ENCODE measurements around the gene ZNF226. TPM values are rescaled to one million over a fixed set of nuclear protein-coding genes. Genes with fewer than 3 reads are reported as not detected.

Gene ZNF226
- total RNA-seq, 1 experiment from 2014 or later = 18.0 TPM

Other genes with a start within 250 kb of the ZNF226 start
- 14.2 and 14.4 TPM in 2 replicates for gene ZNF45, start 229.8 kb upstream of the ZNF226 start, total RNA-seq (2014; rRNA removed; shearing (Covaris generic))
- 7.5 and 8.5 TPM in 2 replicates for gene ZNF221, start 213.9 kb upstream of the ZNF226 start, total RNA-seq (2014; rRNA removed; shearing (Covaris generic))
- gene ZNF155, start 180.9 kb upstream of the ZNF226 start, total RNA-seq (2014; rRNA removed; shearing (Covaris generic)) = 6.8 and 8.1 TPM in 2 replicates
- 6.0 and 6.5 TPM in 2 replicates for gene ZNF230, start 162.1 kb upstream of the ZNF226 start, total RNA-seq (2014; rRNA removed; shearing (Covaris generic))
- gene ZNF222, start 139.7 kb upstream of the ZNF226 start, total RNA-seq (2014; rRNA removed; shearing (Covaris generic)) = 6.9 and 9.2 TPM in 2 replicates
- 5.9 and 6.3 TPM in 2 replicates for gene ZNF223, start 113.1 kb upstream of the ZNF226 start, total RNA-seq (2014; rRNA removed; shearing (Covaris generic))
- gene ZNF284, start 92.9 kb upstream of the ZNF226 start, total RNA-seq (2014; rRNA removed; shearing (Covaris generic)) = 4.0 and 4.7 TPM in 2 replicates
- gene ZNF224, start 70.7 kb upstream of the ZNF226 start, total RNA-seq (2014; rRNA removed; shearing (Covaris generic)) = 18.1 and 26.3 TPM in 2 replicates
- gene ZNF225, start 51.7 kb upstream of the ZNF226 start, total RNA-seq (2014; rRNA removed; shearing (Covaris generic)) = 5.1 and 6.3 TPM in 2 replicates
- gene ZNF234, start 23.5 kb upstream of the ZNF226 start, total RNA-seq (2014; rRNA removed; shearing (Covaris generic)) = 10.5 and 11.6 TPM in 2 replicates
- 20.2 and 22.0 TPM in 2 replicates for gene ZNF227, start 47.4 kb downstream of the ZNF226 start, total RNA-seq (2014; rRNA removed; shearing (Covaris generic))
- gene ZNF233, start 94.8 kb downstream of the ZNF226 start, total RNA-seq (2014; rRNA removed; shearing (Covaris generic)) = 0.08 TPM in 2 replicates
- 8.0 and 8.2 TPM in 2 replicates for gene ZNF235, start 139.9 kb downstream of the ZNF226 start, total RNA-seq (2014; rRNA removed; shearing (Covaris generic))
- 8.5 and 11.7 TPM in 2 replicates for gene ZNF112, start 191.6 kb downstream of the ZNF226 start, total RNA-seq (2014; rRNA removed; shearing (Covaris generic))
- 1.3 and 2.0 TPM in 2 replicates for gene ZNF285, start 236.5 kb downstream of the ZNF226 start, total RNA-seq (2014; rRNA removed; shearing (Covaris generic))